Liver (tissue), 9 donors: ENCODE results near the gene GRIK2. TPM values are rescaled to one million over a fixed set of nuclear protein-coding genes. Genes with fewer than 3 reads are reported as not detected.

ENCODE experiments used
- DNase-seq: peaks from one replicate; pipeline ENCODE4 v3.0.0-alpha.2; 2017; ENCODE audit warnings: low spot score
- H3K27ac ChIP-seq, 2 donors: one replicate each; pipeline ENCODE4 v1.7.0; 2013; ENCODE audit warnings: inconsistent platforms in 2 of 2, low read length in 2 of 2, control low read depth in 1 of 2, low read depth in 1 of 2, mild to moderate bottlenecking in 1 of 2
- H3K27me3 ChIP-seq, 4 donors: one replicate each; pipeline versions ENCODE4 v1.6.1 to v1.7.0; 2013; ENCODE audit warnings: low read length in 3 of 4, inconsistent platforms in 1 of 4, mild to moderate bottlenecking in 1 of 4, moderate library complexity in 1 of 4; ENCODE audit not compliant: control insufficient read depth in 4 of 4, insufficient read depth in 4 of 4
- H3K36me3 ChIP-seq, 4 donors: one replicate each; pipeline versions ENCODE4 v1.6.1 to v1.7.0; 2013; ENCODE audit warnings: low read length in 3 of 4, mild to moderate bottlenecking in 3 of 4, low read depth in 1 of 4, moderate library complexity in 1 of 4; ENCODE audit not compliant: control insufficient read depth in 4 of 4, insufficient read depth in 3 of 4
- H3K4me1 ChIP-seq, 4 donors: one replicate each; pipeline versions ENCODE4 v1.6.1 to v1.7.0; 2013; ENCODE audit warnings: low read length in 3 of 4, mild to moderate bottlenecking in 3 of 4, moderate library complexity in 1 of 4; ENCODE audit not compliant: control insufficient read depth in 4 of 4, insufficient read depth in 4 of 4
- H3K4me3 ChIP-seq, 3 donors: one replicate each; pipeline versions ENCODE4 v1.6.1 to v1.7.0; 2013; ENCODE audit warnings: low read length in 3 of 3, control low read depth in 1 of 3, low read depth in 1 of 3, mild to moderate bottlenecking in 1 of 3
- H3K9ac ChIP-seq, 2 donors: one replicate each; pipeline ENCODE4 v1.7.0; 2013; ENCODE audit warnings: low read length in 2 of 2, mild to moderate bottlenecking in 2 of 2, moderate library complexity in 2 of 2, control low read depth in 1 of 2, low read depth in 1 of 2
- H3K9me3 ChIP-seq, 4 donors: one replicate each; pipeline versions ENCODE4 v1.6.1 to v1.7.0; 2013; ENCODE audit warnings: low read length in 3 of 4; ENCODE audit not compliant: control insufficient read depth in 4 of 4
- ATF3 ChIP-seq: IDR thresholded peaks from 2 replicates; pipeline ENCODE4 v1.6.1; 2016; ENCODE audit warnings: antibody characterized with exemption
- CTCF ChIP-seq: fragments of 150-350 bp; IDR thresholded peaks from 2 replicates; pipeline ENCODE4 v1.5.1; 2017; ENCODE audit warnings: improper control_type of control experiment, low read depth, low read length; ENCODE audit not compliant: missing input control
- EGR1 ChIP-seq, 2 donors: IDR thresholded peaks; 2 replicates each; pipeline ENCODE4 v1.6.1; 2016 to 2018; ENCODE audit warnings: antibody characterized with exemption in 2 of 2, low read depth in 2 of 2
- FOXA1 ChIP-seq: IDR thresholded peaks from 2 replicates; pipeline ENCODE4 v1.6.1; 2016; ENCODE audit warnings: antibody characterized with exemption
- FOXA2 ChIP-seq: IDR thresholded peaks from 2 replicates; pipeline ENCODE4 v1.6.1; 2016; ENCODE audit warnings: antibody characterized with exemption
- GABPA ChIP-seq, 2 donors: IDR thresholded peaks in 1 of 2; conservative IDR thresholded peaks in 1 of 2; 2 replicates each; pipeline ENCODE4 v1.6.1; 2016; ENCODE audit warnings: antibody characterized with exemption in 2 of 2, mild to moderate bottlenecking in 1 of 2, moderate library complexity in 1 of 2
- HNF4A ChIP-seq, 2 donors: conservative IDR thresholded peaks; 2 replicates each; pipeline ENCODE4 v1.6.1; 2016; ENCODE audit warnings: antibody characterized with exemption in 2 of 2, mild to moderate bottlenecking in 2 of 2
- HNF4G ChIP-seq: IDR thresholded peaks from 2 replicates; pipeline ENCODE4 v1.6.1; 2016; ENCODE audit warnings: antibody characterized with exemption
- JUND ChIP-seq, 2 donors: IDR thresholded peaks; 2 replicates each; pipeline ENCODE4 v1.6.1; 2016; ENCODE audit warnings: antibody characterized with exemption in 2 of 2
- MAX ChIP-seq: IDR thresholded peaks from 2 replicates; pipeline ENCODE4 v1.6.1; 2016; ENCODE audit warnings: antibody characterized with exemption
- NR2F2 ChIP-seq: IDR thresholded peaks from 2 replicates; pipeline ENCODE4 v1.6.1; 2016; ENCODE audit warnings: antibody characterized with exemption
- RAD21 ChIP-seq, 2 donors: IDR thresholded peaks; 2 replicates each; pipeline ENCODE4 v1.6.1; 2016; ENCODE audit warnings: antibody characterized with exemption in 2 of 2, mild to moderate bottlenecking in 2 of 2
- REST ChIP-seq: IDR thresholded peaks from 2 replicates; pipeline ENCODE4 v1.6.1; 2016; ENCODE audit warnings: antibody characterized with exemption, mild to moderate bottlenecking
- RXRA ChIP-seq, 2 donors: IDR thresholded peaks; 2 replicates each; pipeline ENCODE4 v1.6.1; 2017 to 2018; ENCODE audit warnings: antibody characterized with exemption in 2 of 2, mild to moderate bottlenecking in 1 of 2
- SP1 ChIP-seq: IDR thresholded peaks from 2 replicates; pipeline ENCODE4 v1.6.1; 2018; ENCODE audit warnings: antibody characterized with exemption, mild to moderate bottlenecking
- TAF1 ChIP-seq: conservative IDR thresholded peaks from 2 replicates; pipeline ENCODE4 v1.6.1; 2016; ENCODE audit warnings: antibody characterized with exemption, mild to moderate bottlenecking
- YY1 ChIP-seq: IDR thresholded peaks from 2 replicates; pipeline ENCODE4 v1.6.1; 2016; ENCODE audit warnings: antibody characterized with exemption, mild to moderate bottlenecking
- ZBTB33 ChIP-seq: IDR thresholded peaks from 2 replicates; pipeline ENCODE4 v1.6.1; 2016; ENCODE audit warnings: antibody characterized with exemption
- WGBS: extraction: QIAGEN DNeasy Blood & Tissue Kit; methylation state at CpG from one replicate; pipeline ENCODE4 v1.1.7; 2013; 5-methylcytosine and 5-hydroxymethylcytosine counted together
- polyA plus RNA-seq, 2 donors: library from polyadenylated mRNA; stranded (reverse) in 1 of 2; unstranded in 1 of 2; fragments of 200-250 nt in 1 of 2; fragments of >200 nt in 1 of 2; fragmentation: Nextera tagmentation in 1 of 2; extraction: Ambion mirVana in 1 of 2; gene quantifications; one replicate each; pipeline versions ENCODE4 v1.2.1 to v1.2.3, GENCODE V29; 2013 to 2015
- total RNA-seq, 2 donors: library from RNA; depleted of rRNA; stranded (reverse); fragments of >200 nt; gene quantifications; one replicate each; pipeline ENCODE4 v1.2.3, GENCODE V29; 2014
- donor health status: healthy.
- donor health status: healthy.
- donor health status: healthy.
- donor health status: healthy.
- donor health status: healthy.

GRIK2 gene
- total RNA-seq (under 1 TPM; 0.05 to 0.17 TPM), polyA plus RNA-seq (under 1 TPM; 0.02 to 0.06 TPM)

- no peaks in the 10 kb centered on the region for H3K9me3 ChIP-seq
- TF ChIP-seq ATF3 (no peak), FOXA1 (no peak), GABPA (IDR thresholded peaks at IDR 0.05 in 1 of 2, conservative IDR thresholded peaks at IDR 0.05 in 1 of 2) (no peak), RXRA (IDR thresholded peaks at IDR 0.05) (no peak)
- no peak within 1 kb of the TSS for H3K27ac ChIP-seq
- peak within 1 kb of the TSS in 1 of 3 donors; percentile 38 for H3K4me3 ChIP-seq
- peaks cover 0 to 7% (median 3%) of the 10 kb centered on the region in 4 donors for H3K4me1 ChIP-seq
- WGBS = 1% methylated on average over 45 of the region's 45 CpGs
- no peak for DNase-seq
- no peak within 1 kb of the TSS for H3K9ac ChIP-seq
- H3K36me3 ChIP-seq = no peaks in the 10 kb centered on the region
- H3K27me3 ChIP-seq = peaks cover 0 to 8% (median 7%) of the 10 kb centered on the region in 4 donors
These were observed at the start of gene GRIK2 for GRCh38 chr6:101393251-101393828. Gene GRIK2 (plus strand): TSS chr6:101393708.

- TF ChIP-seq FOXA2 (no peak), TAF1 (no peak), YY1 (no peak), ATF3 (no peak), HNF4A (conservative IDR thresholded peaks at IDR 0.05) (no peak), RXRA (IDR thresholded peaks at IDR 0.05) (no peak), EGR1 (IDR thresholded peaks at IDR 0.05; ENCODE audit: low read depth in 2 of 2) (no peak), HNF4G (no peak), FOXA1 (no peak), CTCF (no peak), RAD21 (IDR thresholded peaks at IDR 0.05) (no peak), GABPA (IDR thresholded peaks at IDR 0.05 in 1 of 2, conservative IDR thresholded peaks at IDR 0.05 in 1 of 2) (no peak), NR2F2 (no peak), ZBTB33 (no peak), JUND (IDR thresholded peaks at IDR 0.05) (no peak), REST (no peak), MAX (no peak), SP1 (no peak)
- H3K27me3 ChIP-seq = no peaks in the 10 kb centered on the region
- H3K9ac ChIP-seq = no peak overlapping the region
- H3K4me3 ChIP-seq = no peak overlapping the region
- H3K27ac ChIP-seq = no peak overlapping the region
- 58% methylated on average over 5 of the region's 5 CpGs for WGBS
- H3K36me3 ChIP-seq = no peaks in the 10 kb centered on the region
- H3K4me1 ChIP-seq = no peaks in the 10 kb centered on the region
- no peak for DNase-seq
- no peaks in the 10 kb centered on the region for H3K9me3 ChIP-seq
These were observed 48.6 kb upstream of the GRIK2 start for GRCh38 chr6:101344885-101345284.
